Measurements from ENCODE around the gene SLX9.

Gene SLX9

DNA sequence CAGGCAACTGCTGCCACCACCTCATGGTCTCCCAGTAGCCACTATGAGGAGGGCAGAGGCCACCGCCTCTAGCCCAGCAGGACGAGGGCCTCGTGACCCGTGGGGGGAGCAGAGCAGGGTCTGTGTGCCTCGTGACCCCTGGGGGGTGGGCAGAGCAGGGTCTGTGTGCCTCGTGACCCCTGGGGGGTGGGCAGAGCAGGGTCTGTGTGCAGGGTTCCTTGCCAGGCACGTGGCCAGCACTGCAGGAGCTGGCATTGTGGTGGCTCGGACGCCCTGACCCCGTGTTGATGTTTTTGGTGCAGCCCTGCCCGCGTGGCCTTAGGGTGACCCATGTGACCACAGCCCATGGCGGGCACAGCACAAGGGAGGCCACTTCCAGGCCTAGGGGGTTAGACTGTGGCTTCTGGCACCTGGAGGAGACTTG is 52.8 kb downstream of the SLX9 start:
- no peak for DNase-seq
- no peaks in the 10 kb centered on the region for H3K9me3 ChIP-seq
- H3K36me3 ChIP-seq = no peaks in the 10 kb centered on the region
- H3K4me1 ChIP-seq = peaks cover 23% of the 10 kb centered on the region
- no peaks in the 10 kb centered on the region for H3K27me3 ChIP-seq
- H3K4me3 ChIP-seq (ENCODE audit: low read depth, low read length) = no peak overlapping the region
- TF ChIP-seq, protein P1, sequence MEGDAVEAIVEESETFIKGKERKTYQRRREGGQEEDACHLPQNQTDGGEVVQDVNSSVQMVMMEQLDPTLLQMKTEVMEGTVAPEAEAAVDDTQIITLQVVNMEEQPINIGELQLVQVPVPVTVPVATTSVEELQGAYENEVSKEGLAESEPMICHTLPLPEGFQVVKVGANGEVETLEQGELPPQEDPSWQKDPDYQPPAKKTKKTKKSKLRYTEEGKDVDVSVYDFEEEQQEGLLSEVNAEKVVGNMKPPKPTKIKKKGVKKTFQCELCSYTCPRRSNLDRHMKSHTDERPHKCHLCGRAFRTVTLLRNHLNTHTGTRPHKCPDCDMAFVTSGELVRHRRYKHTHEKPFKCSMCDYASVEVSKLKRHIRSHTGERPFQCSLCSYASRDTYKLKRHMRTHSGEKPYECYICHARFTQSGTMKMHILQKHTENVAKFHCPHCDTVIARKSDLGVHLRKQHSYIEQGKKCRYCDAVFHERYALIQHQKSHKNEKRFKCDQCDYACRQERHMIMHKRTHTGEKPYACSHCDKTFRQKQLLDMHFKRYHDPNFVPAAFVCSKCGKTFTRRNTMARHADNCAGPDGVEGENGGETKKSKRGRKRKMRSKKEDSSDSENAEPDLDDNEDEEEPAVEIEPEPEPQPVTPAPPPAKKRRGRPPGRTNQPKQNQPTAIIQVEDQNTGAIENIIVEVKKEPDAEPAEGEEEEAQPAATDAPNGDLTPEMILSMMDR (IDR thresholded peaks at IDR 0.05; ENCODE audit: low read depth, low read length) = no peak

DNA sequence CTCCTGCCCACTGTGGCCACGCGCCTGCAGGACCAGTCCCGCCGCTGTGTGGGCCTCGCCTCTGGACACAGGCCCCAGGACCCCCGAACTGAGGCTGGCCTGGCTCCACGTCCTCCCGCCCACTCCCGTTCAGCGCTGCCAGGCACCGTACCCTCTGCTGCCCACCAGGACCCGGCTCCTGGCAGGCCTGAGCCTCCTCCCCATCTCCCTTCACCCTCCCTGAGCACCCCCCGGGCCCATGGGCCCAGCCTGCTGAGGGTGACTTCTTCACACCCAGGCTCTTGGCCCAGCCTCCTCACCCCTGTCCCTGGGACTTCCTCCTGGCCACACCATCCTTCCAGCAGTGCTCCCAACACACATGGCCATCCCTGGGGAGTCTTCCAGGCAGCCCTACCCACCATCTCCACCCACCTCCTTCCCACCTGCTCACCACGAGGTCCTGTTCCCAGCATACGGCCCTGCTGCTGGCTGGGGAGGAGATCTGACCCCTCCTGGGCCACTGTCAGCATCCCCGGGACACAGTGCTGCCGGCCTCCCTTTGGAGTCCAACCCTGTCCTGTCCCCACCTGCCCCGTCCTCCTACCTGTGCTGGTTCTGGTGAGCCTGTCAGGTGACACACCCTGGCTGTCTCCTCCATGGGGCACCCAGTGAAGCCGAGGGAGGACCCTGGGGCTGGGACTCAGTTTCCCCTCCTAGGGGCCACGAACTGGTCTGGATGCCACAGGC is 53.7 kb downstream of the SLX9 start:
- no peak for DNase-seq
- peaks cover 16% of the 10 kb centered on the region for H3K4me1 ChIP-seq
- no peaks in the 10 kb centered on the region for H3K36me3 ChIP-seq
- H3K27me3 ChIP-seq = no peaks in the 10 kb centered on the region
- TF ChIP-seq, protein P1 (IDR thresholded peaks at IDR 0.05; ENCODE audit: low read depth, low read length) = no peak
- H3K9me3 ChIP-seq = no peaks in the 10 kb centered on the region
- no peak overlapping the region for H3K4me3 ChIP-seq (ENCODE audit: low read depth, low read length)

DNA sequence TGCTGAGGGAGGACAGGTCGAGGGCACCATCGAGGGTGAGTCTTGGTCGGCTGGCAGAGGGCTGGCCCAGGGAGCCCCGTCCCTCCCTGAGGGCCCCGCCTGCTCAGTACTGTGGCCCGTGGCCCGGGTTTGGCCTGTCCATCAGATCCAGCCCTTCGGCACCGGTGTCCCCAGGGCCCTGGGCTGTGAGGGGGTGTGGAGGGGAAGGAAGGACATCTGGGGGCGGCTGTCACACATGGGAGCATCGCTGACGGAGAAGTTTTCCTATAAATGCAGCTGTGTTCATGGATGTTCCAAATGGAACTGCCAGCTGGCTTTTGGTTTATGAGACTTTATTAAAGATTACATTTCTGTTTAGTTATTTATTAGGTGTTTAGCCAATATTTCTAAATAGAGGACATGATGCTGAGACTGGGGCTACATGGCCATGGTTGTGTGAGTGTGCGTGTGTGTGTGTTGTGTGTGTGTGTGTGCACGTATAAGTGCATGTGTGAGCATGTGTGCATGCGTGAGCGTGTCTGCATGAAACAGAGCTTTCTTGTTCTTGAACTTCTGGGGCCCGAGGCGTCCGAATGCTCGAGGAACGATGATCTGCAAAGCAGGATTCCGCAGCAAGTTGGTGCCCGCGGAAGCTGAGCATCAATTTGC is 54.3 kb downstream of the SLX9 start:
- TF ChIP-seq, protein P1 (IDR thresholded peaks at IDR 0.05; ENCODE audit: low read depth, low read length) = no peak
- Histone ChIP-seq H3K9me3 (no peaks in the 10 kb centered on the region), H3K4me1 (peaks cover 12% of the 10 kb centered on the region), H3K4me3 (ENCODE audit: low read depth, low read length) (no peak overlapping the region), H3K36me3 (no peaks in the 10 kb centered on the region), H3K27me3 (no peaks in the 10 kb centered on the region)
- no peak for DNase-seq

DNA sequence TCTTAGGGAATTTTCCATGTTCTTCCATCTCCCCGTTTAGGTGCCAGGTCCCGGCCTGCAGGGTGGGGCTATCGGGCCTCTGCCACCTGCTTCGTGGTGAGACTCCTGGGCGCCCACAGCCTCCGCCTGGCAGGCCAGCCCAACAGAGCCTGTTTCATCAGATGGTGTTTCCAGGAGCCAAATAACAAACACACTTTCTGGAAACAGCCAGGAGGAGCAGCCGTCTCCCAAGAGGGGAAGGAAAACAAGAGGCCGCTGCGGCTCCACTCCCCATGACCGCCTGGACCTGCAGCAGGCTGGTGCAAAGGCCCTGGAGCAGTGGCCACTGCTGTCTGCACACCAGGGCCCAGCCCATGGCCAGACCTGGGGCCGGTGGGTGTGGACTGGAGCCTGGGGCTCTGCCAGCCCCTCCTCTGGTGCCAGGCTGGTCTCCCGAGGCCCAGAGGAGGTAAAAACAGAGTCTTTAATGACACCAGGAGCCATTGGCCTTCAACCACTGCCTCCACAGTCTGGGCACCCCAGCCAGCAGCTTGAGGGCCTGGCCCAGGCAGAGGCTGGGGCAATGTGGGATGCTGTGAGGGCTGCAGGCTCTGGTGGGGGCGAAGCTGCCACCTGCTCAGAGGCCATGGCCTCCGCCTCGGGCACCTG is 55.0 kb downstream of the SLX9 start:
- no peak for DNase-seq

DNA sequence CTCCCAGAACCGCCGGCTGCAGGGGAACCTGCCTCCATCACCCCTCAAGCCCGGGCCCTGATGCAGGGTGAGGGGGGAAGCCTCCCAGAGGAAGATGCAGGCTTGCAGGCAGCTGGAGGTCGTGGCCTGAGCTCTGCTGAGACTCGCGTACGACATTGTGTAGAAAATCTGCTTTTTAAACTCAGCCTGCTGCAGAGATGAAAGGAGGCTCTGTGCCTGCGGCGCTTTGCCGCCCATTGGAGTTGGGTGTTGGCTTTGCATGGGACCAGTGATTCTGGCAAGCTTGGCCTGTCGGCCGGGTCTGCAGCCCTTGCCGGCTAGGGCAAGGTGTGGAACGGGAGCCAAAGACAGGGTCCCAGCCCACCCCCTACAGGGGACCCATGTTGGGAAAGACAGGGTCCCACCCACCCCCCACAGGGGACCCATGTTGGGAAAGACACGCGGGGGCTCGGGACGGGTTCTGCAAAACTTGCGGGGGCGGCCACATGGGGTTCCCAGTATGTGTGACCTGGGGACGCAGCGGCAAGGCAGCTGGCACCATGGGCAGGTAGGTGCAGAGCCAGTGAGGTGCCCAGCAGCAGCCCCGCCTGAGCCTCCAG is 55.6 kb downstream of the SLX9 start:
- Histone ChIP-seq H3K27me3 (no peaks in the 10 kb centered on the region), H3K4me3 (ENCODE audit: low read depth, low read length) (no peak overlapping the region), H3K9me3 (no peaks in the 10 kb centered on the region), H3K4me1 (no peaks in the 10 kb centered on the region; the same call in 1 of the 2 replicates), H3K36me3 (no peaks in the 10 kb centered on the region)
- TF ChIP-seq, protein P1 (IDR thresholded peaks at IDR 0.05; ENCODE audit: low read depth, low read length) = no peak
- peak; percentile 13 for DNase-seq

More for the DNA sequence above, 55.0 kb downstream of the SLX9 start:
- TF ChIP-seq, protein P1 (IDR thresholded peaks at IDR 0.05; ENCODE audit: low read depth, low read length) = no peak
- Histone ChIP-seq H3K4me3 (ENCODE audit: low read depth, low read length) (no peak overlapping the region), H3K4me1 (peaks cover 5% of the 10 kb centered on the region), H3K27me3 (no peaks in the 10 kb centered on the region), H3K36me3 (no peaks in the 10 kb centered on the region), H3K9me3 (no peaks in the 10 kb centered on the region)
